ENCODE data around the gene ANKFN1. TPM values are rescaled to one million over a fixed set of nuclear protein-coding genes. Genes with fewer than 3 reads are reported as not detected.

Gene ANKFN1
- total and polyA plus RNA-seq, 3 donors from 2014 or later, result 3.7 to 11.4 (median 5.1) TPM

DNA sequence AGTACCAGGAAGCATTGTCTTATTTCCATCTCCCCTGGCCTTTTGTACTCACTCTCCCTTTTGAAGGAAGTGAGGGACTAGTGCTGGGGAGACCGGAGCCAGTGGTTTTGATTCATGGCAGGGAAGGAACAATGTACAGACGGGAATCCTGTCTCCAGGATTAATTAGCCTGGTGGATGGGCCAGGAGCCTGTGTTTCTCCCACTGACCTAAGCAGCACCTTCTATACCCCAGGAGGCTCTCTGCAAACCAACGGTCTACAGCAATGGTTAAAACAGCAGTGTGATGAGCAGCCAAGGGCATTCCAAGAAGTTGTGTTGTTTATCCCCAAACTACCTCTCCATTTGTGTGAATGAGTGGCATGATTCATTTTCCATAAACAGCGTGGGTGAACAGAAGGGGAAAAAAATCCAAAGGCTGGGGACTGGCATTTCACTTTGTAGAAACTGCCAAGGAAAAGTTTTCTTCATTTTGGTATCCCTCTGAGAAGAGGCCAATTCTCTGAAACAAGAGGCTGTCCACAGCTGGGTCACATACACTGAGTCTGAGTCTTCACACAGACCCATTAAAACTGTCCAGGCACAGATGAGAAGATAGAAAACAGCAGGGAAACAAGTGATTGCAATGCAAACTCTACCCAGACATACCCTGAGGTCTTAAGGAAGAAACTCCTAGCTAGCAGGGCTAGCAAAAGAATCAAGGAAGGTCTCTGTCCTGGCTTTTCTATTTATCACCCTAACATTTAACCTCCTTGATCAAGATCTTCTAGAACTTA, 18.1 kb downstream of the ANKFN1 start:
- Histone ChIP-seq H3K4me1 (no peaks in the 10 kb centered on the region), H3K4me3 (no peak overlapping the region), H3K9me3 (no peaks in the 10 kb centered on the region), H3K27me3 (no peaks in the 10 kb centered on the region), H3K27ac (no peak overlapping the region), H3K36me3 (ENCODE audit: low read depth, missing control alignments) (no peaks in the 10 kb centered on the region)
- DNase-seq, result no peak
- intact Hi-C loops (cut with DNase I; ENCODE audit: low total_unique reads), result no loop called here
- no peak for TF ChIP-seq POLR2A (IDR thresholded peaks at IDR 0.05)
- no peak for TF ChIP-seq CTCF (IDR thresholded peaks at IDR 0.05)
- WGBS, 2 donors, result 70 to 76% methylated on average over 4 of the region's 4 CpGs

GRCh38 chr17:56172517-56172982, 19.3 kb downstream of the ANKFN1 start:
- Histone ChIP-seq H3K36me3 (ENCODE audit: low read depth, missing control alignments) (no peaks in the 10 kb centered on the region), H3K27ac (no peak overlapping the region), H3K9me3 (no peaks in the 10 kb centered on the region), H3K4me3 (no peak overlapping the region), H3K4me1 (no peaks in the 10 kb centered on the region), H3K27me3 (no peaks in the 10 kb centered on the region)
- WGBS, 2 donors, result 50 to 79% methylated on average over 4 to 5 of the region's 5 CpGs
- DNase-seq, result no peak
- intact Hi-C loops (cut with DNase I; ENCODE audit: low total_unique reads), result no loop called here
- TF ChIP-seq CTCF (IDR thresholded peaks at IDR 0.05) (no peak), POLR2A (IDR thresholded peaks at IDR 0.05) (no peak)

DNA sequence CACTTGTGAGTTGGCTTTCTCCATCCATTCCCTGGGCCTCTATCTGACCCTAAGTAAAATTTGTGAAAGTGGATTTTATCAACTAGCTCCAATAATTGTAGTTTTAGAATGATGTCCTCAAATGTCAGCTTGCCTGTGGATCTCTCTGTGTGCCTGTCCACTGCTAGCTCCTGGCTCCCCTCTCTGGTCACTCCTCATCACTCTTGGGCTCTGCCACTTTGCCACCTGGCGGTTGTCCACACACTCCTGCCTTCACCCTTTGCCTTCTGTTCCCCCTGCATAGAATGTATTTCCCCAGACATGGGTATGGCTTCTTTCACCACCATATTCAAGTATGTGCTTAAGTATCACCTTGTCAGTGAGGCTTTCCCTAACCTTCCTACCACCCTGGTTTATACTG, 19.8 kb downstream of the ANKFN1 start:
- H3K36me3 ChIP-seq (ENCODE audit: low read depth, missing control alignments), result no peaks in the 10 kb centered on the region
- DNase-seq, result no peak
- H3K4me1 ChIP-seq, result no peaks in the 10 kb centered on the region
- H3K27me3 ChIP-seq, result no peaks in the 10 kb centered on the region
- no peaks in the 10 kb centered on the region for H3K9me3 ChIP-seq
- no peak overlapping the region for H3K27ac ChIP-seq
- TF ChIP-seq POLR2A (IDR thresholded peaks at IDR 0.05) (no peak), CTCF (IDR thresholded peaks at IDR 0.05) (no peak)
- intact Hi-C loops (cut with DNase I; ENCODE audit: low total_unique reads), result no loop called here
- no peak overlapping the region for H3K4me3 ChIP-seq
- 91 to 94% methylated on average over 1 of the region's 1 CpG for WGBS, 2 donors

DNA sequence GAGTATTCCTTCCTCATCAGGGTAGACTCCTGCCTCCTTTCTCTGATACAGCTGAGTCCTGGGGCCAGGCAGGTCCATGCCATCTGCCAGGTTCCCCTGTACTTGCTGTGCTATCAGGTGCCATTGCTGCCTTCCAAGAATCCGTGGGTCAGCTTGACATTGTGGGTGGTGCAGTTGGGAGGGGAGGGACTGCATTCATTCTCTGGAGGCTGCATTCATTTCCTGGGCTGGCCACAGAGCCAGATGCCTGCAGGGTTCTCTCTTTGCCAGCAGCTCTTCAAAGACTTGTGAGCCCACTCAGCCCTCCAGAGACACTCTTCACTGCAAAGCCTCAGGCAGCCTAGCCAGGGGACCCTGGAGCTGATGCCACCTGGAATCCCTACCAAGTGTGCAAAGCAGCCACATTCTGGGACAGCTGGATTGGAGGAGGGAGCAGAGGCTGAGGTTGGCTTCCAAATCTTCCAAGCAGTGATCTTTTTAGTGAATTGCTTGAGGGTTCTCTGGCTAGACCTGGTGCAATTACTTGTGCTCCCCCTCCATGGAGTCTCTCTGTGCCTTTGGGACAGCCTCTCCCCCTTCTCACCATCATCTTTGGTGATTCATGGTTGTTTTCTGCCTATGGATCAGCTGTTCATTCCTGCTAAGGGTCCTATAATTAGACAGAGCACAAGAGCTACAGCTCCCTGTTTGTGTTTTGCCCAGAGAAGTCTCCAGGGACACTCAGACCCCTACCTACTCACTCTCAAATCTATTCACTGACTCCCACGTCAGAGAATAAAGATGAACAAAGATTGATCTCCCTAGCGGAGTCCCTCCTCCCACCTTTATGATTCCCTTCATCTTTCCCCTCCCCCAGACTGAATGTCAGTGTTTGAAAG, 20.9 kb downstream of the ANKFN1 start:
- WGBS, 2 donors, result 30% methylated on average over 3 of the region's 3 CpGs
- H3K4me1 ChIP-seq, result no peaks in the 10 kb centered on the region
- no peaks in the 10 kb centered on the region for H3K9me3 ChIP-seq
- TF ChIP-seq CTCF (IDR thresholded peaks at IDR 0.05) (no peak), POLR2A (IDR thresholded peaks at IDR 0.05) (no peak)
- H3K4me3 ChIP-seq, result no peak overlapping the region
- DNase-seq, result no peak
- no peaks in the 10 kb centered on the region for H3K27me3 ChIP-seq
- no peak overlapping the region for H3K27ac ChIP-seq
- no peaks in the 10 kb centered on the region for H3K36me3 ChIP-seq (ENCODE audit: low read depth, missing control alignments)
- intact Hi-C loops (cut with DNase I; ENCODE audit: low total_unique reads), result no loop called here
